Measurements from ENCODE around the gene MAP3K13.

DNA sequence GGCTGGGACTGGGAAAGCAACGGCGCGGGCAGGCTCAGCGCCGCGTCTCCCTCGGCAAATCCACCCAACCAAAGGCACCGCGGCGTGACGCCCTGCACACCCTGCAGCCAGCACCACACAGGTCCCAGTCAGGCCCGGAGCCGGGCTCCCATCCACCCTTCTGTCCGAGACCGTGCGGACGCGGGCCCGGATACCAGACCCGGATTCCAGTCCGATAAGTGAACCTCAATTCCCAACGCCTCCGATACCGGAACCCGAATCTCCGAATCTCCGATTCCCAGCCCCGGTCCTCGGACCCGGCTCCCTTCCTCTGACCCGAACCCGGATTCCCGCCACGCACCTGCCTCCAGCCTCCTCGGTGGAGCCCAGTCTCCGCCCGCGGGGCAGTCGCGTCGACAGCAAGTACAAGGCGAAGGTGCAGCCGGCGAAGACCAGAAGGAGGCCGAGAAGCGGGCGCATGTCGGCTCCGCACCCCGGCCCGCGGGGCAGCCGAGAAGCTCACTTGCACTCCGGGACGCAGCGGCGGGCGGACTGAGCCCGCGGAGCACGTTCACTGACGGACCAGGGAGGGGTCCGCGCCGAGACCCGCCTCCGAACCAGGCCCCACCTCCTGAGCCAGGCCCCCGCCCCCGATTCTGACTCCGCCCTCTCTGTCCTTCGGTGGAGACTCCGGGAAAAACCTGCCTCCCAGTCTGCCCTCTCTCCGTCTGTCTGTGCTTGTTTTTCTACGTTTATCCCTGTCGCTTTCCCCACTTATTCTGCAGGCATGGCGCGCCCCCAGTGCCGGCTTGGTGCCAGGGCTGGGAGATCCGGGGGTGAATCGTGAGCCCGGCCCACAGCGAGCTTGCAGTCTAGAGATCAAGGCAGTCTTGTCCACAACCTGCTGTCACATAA is 135.8 kb downstream of the MAP3K13 start, which contains the start of gene TMEM41A:
- TF ChIP-seq ATF7 (IDR thresholded peaks at IDR 0.05; ENCODE audit: low read depth) (no peak), POLR2A (IDR thresholded peaks at IDR 0.05; ENCODE audit: low read depth, low read length) (peak; percentile 99), IKZF1 (conservative IDR thresholded peaks at IDR 0.05) (peak; percentile 94), CBX5 (IDR thresholded peaks at IDR 0.05; ENCODE audit: low read depth) (peak; percentile 99), SP1 (IDR thresholded peaks at IDR 0.05; ENCODE audit: low read depth, low read length) (peak; percentile 94), BMI1 (IDR thresholded peaks at IDR 0.05; ENCODE audit: borderline replicate concordance) (no peak), BRCA1 (IDR thresholded peaks at IDR 0.05; ENCODE audit: low read depth, low read length) (no peak), RAD21 (IDR thresholded peaks at IDR 0.05; ENCODE audit: insufficient read depth, low read depth, low read length) (peak; percentile 14; the same call in 1 of the 2 replicates), EP300 (IDR thresholded peaks at IDR 0.05; ENCODE audit: borderline replicate concordance in 1 of 2, control insufficient read depth in 1 of 2, low read depth in 2 of 2, low read length in 2 of 2) (0 out of 4 replicates have a peak, but pooled peaks of 1 of the 2 experiments have one; percentile 46), MEF2B (IDR thresholded peaks at IDR 0.05; ENCODE audit: partially characterized antibody, poor library complexity, severe bottlenecking) (peak; percentile 53), CREM (IDR thresholded peaks at IDR 0.05; ENCODE audit: low read depth) (peak; percentile 81)
- TF ChIP-seq, protein P1, sequence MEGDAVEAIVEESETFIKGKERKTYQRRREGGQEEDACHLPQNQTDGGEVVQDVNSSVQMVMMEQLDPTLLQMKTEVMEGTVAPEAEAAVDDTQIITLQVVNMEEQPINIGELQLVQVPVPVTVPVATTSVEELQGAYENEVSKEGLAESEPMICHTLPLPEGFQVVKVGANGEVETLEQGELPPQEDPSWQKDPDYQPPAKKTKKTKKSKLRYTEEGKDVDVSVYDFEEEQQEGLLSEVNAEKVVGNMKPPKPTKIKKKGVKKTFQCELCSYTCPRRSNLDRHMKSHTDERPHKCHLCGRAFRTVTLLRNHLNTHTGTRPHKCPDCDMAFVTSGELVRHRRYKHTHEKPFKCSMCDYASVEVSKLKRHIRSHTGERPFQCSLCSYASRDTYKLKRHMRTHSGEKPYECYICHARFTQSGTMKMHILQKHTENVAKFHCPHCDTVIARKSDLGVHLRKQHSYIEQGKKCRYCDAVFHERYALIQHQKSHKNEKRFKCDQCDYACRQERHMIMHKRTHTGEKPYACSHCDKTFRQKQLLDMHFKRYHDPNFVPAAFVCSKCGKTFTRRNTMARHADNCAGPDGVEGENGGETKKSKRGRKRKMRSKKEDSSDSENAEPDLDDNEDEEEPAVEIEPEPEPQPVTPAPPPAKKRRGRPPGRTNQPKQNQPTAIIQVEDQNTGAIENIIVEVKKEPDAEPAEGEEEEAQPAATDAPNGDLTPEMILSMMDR (IDR thresholded peaks at IDR 0.05 in 2 of 3, conservative IDR thresholded peaks at IDR 0.05 in 1 of 3; ENCODE audit: control insufficient read depth in 2 of 3, extremely low read depth in 1 of 3, insufficient read depth in 1 of 3, low read depth in 3 of 3, low read length in 3 of 3): no peak
- TF ChIP-seq, protein P2, sequence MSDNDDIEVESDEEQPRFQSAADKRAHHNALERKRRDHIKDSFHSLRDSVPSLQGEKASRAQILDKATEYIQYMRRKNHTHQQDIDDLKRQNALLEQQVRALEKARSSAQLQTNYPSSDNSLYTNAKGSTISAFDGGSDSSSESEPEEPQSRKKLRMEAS (IDR thresholded peaks at IDR 0.05; ENCODE audit: low read depth, low read length): peak; percentile 89
- TF ChIP-seq, protein P3, sequence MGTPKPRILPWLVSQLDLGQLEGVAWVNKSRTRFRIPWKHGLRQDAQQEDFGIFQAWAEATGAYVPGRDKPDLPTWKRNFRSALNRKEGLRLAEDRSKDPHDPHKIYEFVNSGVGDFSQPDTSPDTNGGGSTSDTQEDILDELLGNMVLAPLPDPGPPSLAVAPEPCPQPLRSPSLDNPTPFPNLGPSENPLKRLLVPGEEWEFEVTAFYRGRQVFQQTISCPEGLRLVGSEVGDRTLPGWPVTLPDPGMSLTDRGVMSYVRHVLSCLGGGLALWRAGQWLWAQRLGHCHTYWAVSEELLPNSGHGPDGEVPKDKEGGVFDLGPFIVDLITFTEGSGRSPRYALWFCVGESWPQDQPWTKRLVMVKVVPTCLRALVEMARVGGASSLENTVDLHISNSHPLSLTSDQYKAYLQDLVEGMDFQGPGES (IDR thresholded peaks at IDR 0.05): no peak

All from GM12878 (cell line).